K562 (cell line): ENCODE results near the gene ALS2. TPM values are rescaled to one million over a fixed set of nuclear protein-coding genes. Genes with fewer than 3 reads are reported as not detected.

ENCODE experiments used
- ARID3A ChIP-seq: IDR thresholded peaks from 2 replicates; pipeline ENCODE4 v1.6.1; 2012; ENCODE audit warnings: low read depth, low read length, improper control_type of control experiment, borderline replicate concordance
- DEAF1 ChIP-seq: fragments of 450-650 bp; formaldehyde crosslinking; IDR thresholded peaks from 2 replicates; pipeline ENCODE4 v1.4.0; 2020; ENCODE audit warnings: mild to moderate bottlenecking, moderate library complexity
- DPF2 ChIP-seq: fragments of 450-650 bp; IDR thresholded peaks from 2 replicates; pipeline ENCODE4 v1.6.1; 2016
- REST ChIP-seq, 2 experiments: fragments of 450-650 bp; formaldehyde crosslinking in 1 of 2; IDR thresholded peaks; 2 replicates each; pipeline versions ENCODE4 v1.4.0 to v1.6.1; 2014 to 2020; ENCODE audit warnings: mild to moderate bottlenecking in 2 of 2, borderline replicate concordance in 1 of 2, low read depth in 1 of 2
- SMC3 ChIP-seq: conservative IDR thresholded peaks from 2 replicates; pipeline ENCODE4 v1.6.1; 2011; ENCODE audit warnings: low read depth, low read length, improper control_type of control experiment; ENCODE audit not compliant: insufficient read depth
- ZNF165 ChIP-seq: fragments of 250-450 bp; sonication (Bioruptor Pico); IDR thresholded peaks from 2 replicates; pipeline ENCODE4 v1.4.0; 2020; ENCODE audit warnings: borderline replicate concordance
- polyA plus RNA-seq, 8 experiments: library from polyadenylated mRNA; depleted of rRNA in 4 of 8; stranded (reverse) in 5 of 8; unstranded in 3 of 8; fragments of >200 nt; fragmentation: Nextera tagmentation in 2 of 8; fragmentation: Illumina TruSeq in 1 of 8; extraction: Ambion mirVana in 2 of 8; extraction: Trizol in 1 of 8; gene quantifications; 2 replicates each; pipeline versions ENCODE4 v1.2.1 to v1.2.3, GENCODE V29; 2011 to 2014; ENCODE audit warnings: inconsistent platforms in 1 of 8, missing spikeins in 1 of 8
- total RNA-seq, 7 experiments: library from RNA; depleted of rRNA in 6 of 7; stranded (reverse); fragments of >200 nt in 6 of 7; fragmentation: Illumina TruSeq in 2 of 7; extraction: Trizol in 2 of 7; gene quantifications; 2 replicates each; pipeline versions ENCODE4 v1.2.1 to v1.2.3, GENCODE V29; 2011 to 2021; ENCODE audit warnings: low replicate concordance in 1 of 7

ALS2 gene
- total and polyA plus RNA-seq, 9 of the 15 experiments (the other 6 are each of a cell fraction or from before 2014, with no cell fraction given) = 5.2 to 17.7 (median 11.6) TPM

- TF ChIP-seq REST (IDR thresholded peaks at IDR 0.05; ENCODE audit: borderline replicate concordance) = peak; percentile 40; the same call in 1 of the 2 replicates
- TF ChIP-seq REST (CRISPR knock-in tag; IDR thresholded peaks at IDR 0.05; ENCODE audit: low read depth) = no peak
- no peak for TF ChIP-seq ZNF165 (CRISPR knock-in tag)
- 0 out of 2 replicates have a peak, but pooled peaks have one; percentile 30 for TF ChIP-seq DEAF1 (CRISPR knock-in tag)
- no peak for TF ChIP-seq ARID3A
- TF ChIP-seq DPF2 = no peak
- peak; percentile 49; the same call in 1 of the 2 replicates for TF ChIP-seq SMC3
These were observed 15.1 kb upstream of the ALS2 start (continued) for GRCh38 chr2:201795607-201796477.
